Posterior vena cava (tissue), 2 donors: Measurements from ENCODE around the gene STARD13. TPM values are rescaled to one million over a fixed set of nuclear protein-coding genes. Genes with fewer than 3 reads are reported as not detected.
"Not testable (repeated sequence)": the region's sequence is repeated elsewhere in the genome, so short reads cannot be mapped to it uniquely, and the experiment has no call there.

Source experiments
- DNase-seq: peaks from one replicate; pipeline ENCODE4 v3.0.0-alpha.2; 2020; ENCODE audit warnings: low spot score
- intact Hi-C, 2 donors: fragments of 100-400 bp; cut with DNase I; formaldehyde crosslinking; loops; one replicate each; pipeline versions ENCODE4 v1.14.1 to v1.14.2; 2022 to 2023
- total RNA-seq, 2 donors: library from RNA; stranded (reverse); fragmentation: NEBNext Ultra II Directional; extraction: Animal tissue kit (Norgen Biotek cat#: 25700); gene quantifications; one replicate each; pipeline ENCODE4 v1.2.1, GENCODE V29; 2021
- donor health status: DM: yes; HTN: yes; CAD: no.
- donor health status: DM: yes; HTN: yes; CAD: no.

Gene STARD13
- total RNA-seq, 2 donors from 2014 or later, result 34.2 to 36.0 TPM

GRCh38 chr13:33262062-33262487, 23.5 kb downstream of the STARD13 start:
- no peak for DNase-seq
- intact Hi-C loops, result no loop called here

GRCh38 chr13:33261387-33262061, 24.0 kb downstream of the STARD13 start:
- no peak for DNase-seq
- intact Hi-C loops, result no loop called here

- intact Hi-C loops, result no loop called here
- DNase-seq, result no peak
Observed at GRCh38 chr13:33260168-33261098, 25.1 kb downstream of the STARD13 start.

- intact Hi-C loops, result no loop called here
- DNase-seq, result no peak
Observed at GRCh38 chr13:33259296-33259695, 26.3 kb downstream of the STARD13 start.

- intact Hi-C loops, result no loop called here
- DNase-seq, result no peak
Observed at GRCh38 chr13:33258808-33259193, 26.8 kb downstream of the STARD13 start.

GRCh38 chr13:33257841-33258807, 27.4 kb downstream of the STARD13 start:
- intact Hi-C loops, result no loop called here
- no peak for DNase-seq

GRCh38 chr13:33256148-33256840, 29.3 kb downstream of the STARD13 start:
- intact Hi-C loops, result no loop called here
- no peak for DNase-seq

GRCh38 chr13:33252135-33252534, 33.4 kb downstream of the STARD13 start:
- intact Hi-C loops, result no loop called here
- no peak for DNase-seq

- no peak for DNase-seq
- intact Hi-C loops, result no loop called here
Observed at GRCh38 chr13:33251131-33251661, 34.4 kb downstream of the STARD13 start.

GRCh38 chr13:33250609-33251008, 34.9 kb downstream of the STARD13 start:
- no peak for DNase-seq
- intact Hi-C loops, result no loop called here

- intact Hi-C loops, result no loop called here
- DNase-seq, result no peak
Observed at GRCh38 chr13:33249894-33250293, 35.7 kb downstream of the STARD13 start.

GRCh38 chr13:33249066-33249465, 36.5 kb downstream of the STARD13 start:
- intact Hi-C loops, result no loop called here
- no peak for DNase-seq

GRCh38 chr13:33245505-33246158, 39.9 kb downstream of the STARD13 start:
- intact Hi-C loops, result no loop called here
- no peak for DNase-seq

- intact Hi-C loops, result no loop called here
- DNase-seq, result no peak
Observed at GRCh38 chr13:33244907-33245287, 40.7 kb downstream of the STARD13 start.

- DNase-seq, result no peak
- intact Hi-C loops, result no loop called here
Observed at GRCh38 chr13:33244210-33244906, 41.2 kb downstream of the STARD13 start.

GRCh38 chr13:33242984-33243617, 42.5 kb downstream of the STARD13 start:
- intact Hi-C loops, result no loop called here
- no peak for DNase-seq

- DNase-seq, intact Hi-C loops: not testable (repeated sequence)
Observed at GRCh38 chr13:33242372-33242771, 43.2 kb downstream of the STARD13 start.
